Duodenal mucosa (tissue), 2 donors: Measurements from ENCODE around the gene TARS3.
"Not testable (repeated sequence)": the region's sequence is repeated elsewhere in the genome, so short reads cannot be mapped to it uniquely, and the experiment has no call there.

ENCODE experiments used
- H3K27ac ChIP-seq: one replicate; pipeline ENCODE4 v1.7.0; 2013; ENCODE audit warnings: low read depth, low read length
- H3K27me3 ChIP-seq, 2 donors: one replicate each; pipeline ENCODE4 v1.7.0; 2013; ENCODE audit warnings: low read length in 2 of 2, control low read depth in 1 of 2; ENCODE audit not compliant: insufficient read depth in 2 of 2, control insufficient read depth in 1 of 2
- H3K36me3 ChIP-seq, 2 donors: one replicate each; pipeline ENCODE4 v1.7.0; 2013; ENCODE audit warnings: low read length in 2 of 2, control low read depth in 1 of 2; ENCODE audit not compliant: insufficient read depth in 2 of 2, control insufficient read depth in 1 of 2
- H3K4me1 ChIP-seq, 2 donors: one replicate each; pipeline ENCODE4 v1.7.0; 2013; ENCODE audit warnings: low read length in 2 of 2, control low read depth in 1 of 2; ENCODE audit not compliant: insufficient read depth in 2 of 2, control insufficient read depth in 1 of 2
- H3K4me3 ChIP-seq, 2 donors: one replicate each; pipeline ENCODE4 v1.7.0; 2013; ENCODE audit warnings: low read length in 2 of 2, low read depth in 1 of 2
- H3K9ac ChIP-seq, 2 donors: one replicate each; pipeline ENCODE4 v1.7.0; 2013; ENCODE audit warnings: low read length in 2 of 2, low read depth in 1 of 2
- H3K9me3 ChIP-seq, 2 donors: one replicate each; pipeline ENCODE4 v1.7.0; 2013; ENCODE audit warnings: low read length in 2 of 2, control low read depth in 1 of 2; ENCODE audit not compliant: control insufficient read depth in 1 of 2

The TARS3 gene

DNA sequence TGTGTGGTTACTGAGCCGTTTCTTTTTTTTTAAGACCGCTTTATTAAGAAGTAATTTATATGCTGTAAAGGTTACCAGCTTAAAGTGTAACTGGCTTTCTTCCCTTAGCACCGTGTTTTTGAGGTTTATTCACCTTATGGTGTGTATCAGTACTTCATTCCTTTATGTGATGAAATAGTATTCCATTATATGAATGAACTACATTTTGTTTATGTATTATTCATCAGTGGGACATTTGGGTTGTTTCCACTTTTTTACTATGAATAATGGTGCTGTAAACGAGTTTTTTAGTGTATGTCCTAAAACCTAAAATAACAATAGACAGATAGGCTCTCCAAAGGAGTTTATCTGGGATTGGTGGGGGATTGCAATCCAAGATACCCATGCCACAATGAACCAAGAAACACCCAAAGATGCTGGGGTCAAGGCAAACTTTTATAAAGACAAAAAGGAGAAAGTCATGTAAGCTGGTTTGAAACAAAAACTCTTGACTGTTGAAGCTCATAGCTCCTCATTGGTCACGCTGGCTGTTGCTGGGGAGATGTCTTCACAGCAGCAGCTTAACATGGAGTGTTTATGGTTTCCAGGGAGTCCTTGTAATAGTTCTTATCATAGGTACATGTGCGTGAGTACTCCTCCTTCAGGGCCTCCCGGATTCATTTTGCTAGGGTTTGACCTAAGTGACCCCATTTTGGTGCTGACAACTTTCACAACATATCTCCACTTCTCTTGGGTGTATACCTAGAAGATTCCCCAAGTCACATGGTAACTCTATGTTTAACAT is 88.1 kb downstream of the TARS3 start:
- H3K4me1 ChIP-seq, result peaks cover 6 to 12% of the 10 kb centered on the region in 2 donors
- no peaks in the 10 kb centered on the region for H3K27me3 ChIP-seq
- peaks cover 0 to 12% of the 10 kb centered on the region in 2 donors for H3K36me3 ChIP-seq
- H3K4me3 ChIP-seq, result no peak overlapping the region
- no peak overlapping the region for H3K9ac ChIP-seq
- no peaks in the 10 kb centered on the region for H3K9me3 ChIP-seq
- H3K27ac ChIP-seq, result no peak overlapping the region

DNA sequence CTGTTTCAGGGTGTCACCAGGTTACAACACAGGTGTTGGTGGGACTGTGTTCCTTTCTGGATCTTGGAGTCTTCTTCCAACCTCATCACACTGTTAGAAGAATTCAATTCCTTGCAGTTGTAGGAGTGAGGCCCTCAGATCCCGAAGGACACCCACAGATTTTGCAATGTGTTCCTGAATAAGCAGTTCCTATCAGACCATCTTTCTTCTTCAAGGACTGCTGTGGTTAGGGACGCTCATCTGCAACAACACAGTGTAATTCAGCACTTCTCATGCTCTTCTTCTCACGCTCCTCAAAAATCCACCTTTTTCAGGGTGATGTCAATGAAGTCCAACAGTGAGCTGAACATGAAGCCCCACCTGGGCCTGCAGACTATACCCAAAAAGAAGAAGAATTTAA is 90.9 kb downstream of the TARS3 start:
- Histone ChIP-seq H3K4me1 (peaks cover 0 to 4% of the 10 kb centered on the region in 2 donors), H3K9ac (no peak overlapping the region), H3K27ac (no peak overlapping the region), H3K36me3 (no peaks in the 10 kb centered on the region), H3K4me3 (no peak overlapping the region), H3K27me3 (no peaks in the 10 kb centered on the region), H3K9me3 (no peaks in the 10 kb centered on the region)

DNA sequence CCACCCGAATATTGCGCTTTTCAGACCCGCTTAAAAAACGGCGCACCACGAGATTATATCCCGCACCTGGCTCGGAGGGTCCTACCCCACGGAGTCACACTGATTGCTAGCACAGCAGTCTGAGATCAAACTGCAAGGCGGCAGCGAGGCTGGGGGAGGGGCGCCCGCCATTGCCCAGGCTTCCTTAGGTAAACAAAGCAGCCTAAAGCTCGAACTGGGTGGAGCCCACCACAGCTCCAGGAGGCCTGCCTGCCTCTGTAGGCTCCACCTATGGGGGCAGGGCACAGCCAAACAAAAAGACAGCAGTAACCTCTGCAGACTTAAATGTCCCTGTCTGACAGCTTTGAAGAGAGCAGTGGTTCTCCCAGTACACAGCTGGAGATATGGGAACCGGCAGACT is 97.5 kb downstream of the TARS3 start:
- not testable (repeated sequence) for H3K4me1 ChIP-seq, H3K27ac ChIP-seq, H3K36me3 ChIP-seq, H3K27me3 ChIP-seq, H3K9me3 ChIP-seq, H3K4me3 ChIP-seq, H3K9ac ChIP-seq

DNA sequence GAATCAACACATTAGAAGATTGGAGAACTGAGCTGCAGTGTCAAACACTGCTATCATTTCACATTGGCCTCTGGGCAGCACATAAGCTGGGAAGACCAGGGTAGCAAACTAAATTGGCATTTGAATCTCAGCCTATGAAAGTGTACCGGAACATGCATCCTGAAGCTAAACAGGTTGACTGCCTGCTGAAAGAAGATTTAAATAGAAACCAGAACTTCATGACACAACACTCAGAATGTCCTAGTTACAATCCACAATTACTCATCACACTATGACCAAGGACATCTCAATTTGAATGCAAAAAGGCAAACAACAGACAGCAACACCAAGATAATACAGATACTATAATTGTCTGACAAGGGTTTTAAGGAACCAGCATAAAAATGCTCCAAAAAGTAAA is 98.3 kb downstream of the TARS3 start:
- H3K27ac ChIP-seq, result no peak overlapping the region
- no peaks in the 10 kb centered on the region for H3K27me3 ChIP-seq
- H3K9ac ChIP-seq, result no peak overlapping the region
- H3K36me3 ChIP-seq, result no peaks in the 10 kb centered on the region
- H3K4me1 ChIP-seq, result no peaks in the 10 kb centered on the region
- H3K4me3 ChIP-seq, result no peak overlapping the region
- H3K9me3 ChIP-seq, result no peaks in the 10 kb centered on the region

DNA sequence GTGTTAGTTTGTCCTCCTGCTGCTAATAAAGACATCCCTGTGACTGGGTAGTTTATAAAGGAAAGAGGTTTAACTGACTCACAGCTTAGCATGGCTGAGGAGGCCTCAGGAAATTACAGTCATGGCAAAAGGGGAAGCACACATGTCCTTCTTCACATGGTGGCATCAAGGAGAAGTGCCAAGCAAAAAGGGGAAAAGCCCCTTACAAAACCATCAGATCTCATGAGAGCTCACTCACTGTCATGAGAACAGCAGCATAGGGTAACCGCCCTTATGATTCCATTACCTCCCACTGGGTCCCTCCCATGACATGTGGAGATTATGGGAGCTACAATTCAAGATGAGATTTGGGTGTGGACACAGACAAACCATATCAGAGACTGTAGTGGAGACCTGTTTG is 99.1 kb downstream of the TARS3 start:
- Histone ChIP-seq H3K9ac (no peak overlapping the region), H3K36me3 (no peaks in the 10 kb centered on the region), H3K4me3 (no peak overlapping the region), H3K27ac (no peak overlapping the region), H3K9me3 (no peaks in the 10 kb centered on the region), H3K4me1 (no peaks in the 10 kb centered on the region), H3K27me3 (no peaks in the 10 kb centered on the region)

DNA sequence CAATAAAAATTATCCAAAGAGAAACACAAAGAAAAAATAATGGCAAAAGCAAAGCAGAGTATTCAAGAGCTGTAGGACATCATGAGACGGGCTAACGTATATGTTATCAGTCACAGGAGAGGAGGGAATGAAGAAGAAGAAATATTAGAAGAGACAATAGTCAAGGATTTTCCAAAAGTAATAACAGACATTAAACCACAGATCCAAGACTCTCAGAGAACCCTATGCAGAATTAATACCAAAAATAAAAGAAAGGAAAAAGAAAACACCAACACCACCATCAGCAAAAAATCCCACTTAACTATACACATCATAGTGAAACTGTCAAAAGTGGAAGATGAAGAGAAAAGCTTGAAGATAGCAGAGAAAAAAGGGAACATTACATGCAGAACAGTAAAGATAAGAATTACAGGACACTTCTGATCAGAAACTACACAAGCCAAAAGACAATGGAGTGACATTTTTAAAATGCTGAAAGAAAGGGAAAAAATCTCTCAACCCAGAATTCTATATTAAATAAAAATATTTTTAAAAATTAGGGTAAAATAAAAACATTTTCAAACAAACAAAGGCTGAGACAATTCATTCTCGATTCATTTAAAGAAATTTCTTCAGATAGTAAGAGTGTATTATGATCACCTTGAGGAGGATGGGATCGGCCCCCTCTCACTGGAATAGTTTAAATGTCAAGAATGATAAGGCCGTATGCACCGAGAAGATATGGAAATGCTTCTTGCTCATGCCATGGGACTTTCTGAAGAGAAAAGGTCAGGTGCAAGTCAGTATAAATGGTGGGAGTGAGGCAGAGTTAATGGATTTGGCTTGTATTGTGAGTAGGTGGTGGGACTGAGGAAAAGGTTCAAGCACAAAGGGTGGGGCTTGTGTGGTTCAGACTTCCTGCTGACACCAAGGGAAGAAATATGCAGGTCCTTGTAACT is 100.6 kb downstream of the TARS3 start:
- H3K9ac ChIP-seq, result no peak overlapping the region
- H3K36me3 ChIP-seq, result no peaks in the 10 kb centered on the region
- no peak overlapping the region for H3K27ac ChIP-seq
- H3K9me3 ChIP-seq, result no peaks in the 10 kb centered on the region
- no peaks in the 10 kb centered on the region for H3K27me3 ChIP-seq
- H3K4me3 ChIP-seq, result no peak overlapping the region
- H3K4me1 ChIP-seq, result no peaks in the 10 kb centered on the region

DNA sequence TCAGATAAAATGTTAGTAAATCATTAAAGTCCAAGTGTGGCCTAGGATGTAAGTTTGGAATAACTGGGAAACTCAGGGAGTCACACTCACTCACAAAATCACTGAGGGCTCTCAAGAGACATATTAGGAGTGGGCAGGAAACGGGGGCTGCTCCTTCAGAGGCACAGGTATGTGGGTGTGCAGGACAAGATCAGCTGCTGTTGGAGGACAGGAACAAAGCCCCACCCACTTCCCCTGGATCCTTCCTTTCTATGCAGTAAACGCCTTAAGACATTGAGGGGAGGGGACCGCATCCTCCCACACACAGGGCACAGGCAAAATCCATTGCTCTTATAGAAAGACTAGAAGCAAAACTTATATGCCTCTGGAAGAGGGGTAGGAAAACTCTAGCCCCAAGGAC is 102.3 kb downstream of the TARS3 start:
- Histone ChIP-seq H3K36me3 (no peaks in the 10 kb centered on the region), H3K4me3 (no peak overlapping the region), H3K9ac (no peak overlapping the region)

DNA sequence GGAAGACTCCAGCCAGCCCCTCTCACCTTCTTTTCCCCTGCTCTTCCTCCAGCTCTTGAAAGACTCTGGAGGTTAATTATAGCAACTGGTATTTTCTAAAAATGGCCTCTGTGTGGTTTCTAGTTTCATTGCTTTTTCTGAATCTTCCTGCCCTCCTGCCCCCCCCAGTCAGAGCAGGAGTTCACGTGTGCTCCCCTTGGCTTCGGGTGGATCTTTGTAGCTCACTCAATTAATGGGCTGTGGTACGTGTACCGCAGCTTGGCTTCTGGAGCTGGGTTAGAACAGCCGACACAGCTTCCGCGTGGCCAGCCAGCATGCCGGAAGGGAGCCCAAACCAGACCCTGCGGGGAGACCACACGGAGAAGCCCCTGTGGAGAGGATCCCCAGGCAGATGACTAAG is 103.6 kb downstream of the TARS3 start:
- no peak overlapping the region for H3K4me3 ChIP-seq
- no peaks in the 10 kb centered on the region for H3K27me3 ChIP-seq
- no peak overlapping the region for H3K9ac ChIP-seq
- no peaks in the 10 kb centered on the region for H3K9me3 ChIP-seq
- H3K27ac ChIP-seq, result no peak overlapping the region
- peaks cover 10 to 11% of the 10 kb centered on the region in 2 donors for H3K4me1 ChIP-seq
- no peaks in the 10 kb centered on the region for H3K36me3 ChIP-seq

More for the DNA sequence above, 102.3 kb downstream of the TARS3 start:
- no peaks in the 10 kb centered on the region for H3K9me3 ChIP-seq
- H3K4me1 ChIP-seq, result no peaks in the 10 kb centered on the region
- H3K27ac ChIP-seq, result no peak overlapping the region
- no peaks in the 10 kb centered on the region for H3K27me3 ChIP-seq

DNA sequence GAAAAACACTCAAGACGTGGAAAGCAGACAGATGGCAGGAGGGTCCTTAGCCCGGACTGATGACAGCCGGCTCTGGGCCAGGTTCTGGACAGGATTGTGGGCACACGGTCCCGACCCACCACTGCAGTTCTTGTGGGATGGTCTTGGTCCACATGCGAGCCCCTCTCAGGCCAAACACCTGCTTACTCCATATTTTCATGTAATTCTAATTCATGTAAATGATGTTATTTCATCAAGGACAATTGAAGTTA is 104.7 kb downstream of the TARS3 start:
- Histone ChIP-seq H3K27me3 (no peaks in the 10 kb centered on the region), H3K36me3 (no peaks in the 10 kb centered on the region), H3K4me1 (peaks cover 10 to 13% of the 10 kb centered on the region in 2 donors), H3K4me3 (no peak overlapping the region), H3K9me3 (no peaks in the 10 kb centered on the region), H3K9ac (no peak overlapping the region), H3K27ac (no peak overlapping the region)

DNA sequence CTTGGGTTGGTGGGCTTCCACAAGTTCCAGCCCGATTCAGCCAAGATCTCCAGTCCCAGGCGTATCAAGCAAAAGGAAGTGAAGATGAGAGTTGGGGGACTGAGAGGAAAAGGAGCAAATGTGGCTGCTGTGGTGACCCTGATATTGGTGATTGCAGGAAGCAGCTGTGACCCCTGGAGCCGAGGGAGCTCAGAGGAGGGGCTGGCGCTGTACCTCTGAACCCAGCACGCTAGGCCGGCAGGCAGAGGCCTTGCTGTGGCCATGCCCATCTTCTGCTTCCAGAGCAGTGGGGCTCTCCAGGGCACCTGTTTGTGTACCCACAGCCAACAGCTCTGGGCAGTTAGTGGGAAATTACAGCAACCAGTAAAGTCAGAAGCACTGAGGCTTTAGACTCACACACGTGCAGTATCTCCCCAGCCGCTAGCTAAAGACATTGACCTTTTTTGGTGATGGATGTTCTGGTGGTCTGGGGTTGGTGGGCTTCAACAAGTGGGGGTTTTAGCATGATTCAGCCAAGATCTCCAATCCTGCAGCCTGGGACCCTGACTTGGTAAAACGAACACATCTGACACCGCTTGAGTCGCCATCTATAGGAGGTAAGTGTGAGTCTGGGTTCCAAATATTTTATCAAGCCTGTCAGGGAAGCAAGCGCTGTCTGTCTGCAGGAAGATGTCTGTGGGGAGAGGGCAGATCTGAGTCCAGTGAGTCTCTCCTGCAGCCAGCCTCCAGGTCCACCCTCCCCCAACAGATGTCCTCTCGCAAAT is 105.2 kb downstream of the TARS3 start:
- H3K9ac ChIP-seq, result no peak overlapping the region
- H3K27ac ChIP-seq, result no peak overlapping the region
- no peaks in the 10 kb centered on the region for H3K9me3 ChIP-seq
- no peak overlapping the region for H3K4me3 ChIP-seq
- no peaks in the 10 kb centered on the region for H3K27me3 ChIP-seq
- no peaks in the 10 kb centered on the region for H3K36me3 ChIP-seq
- peaks cover 11 to 16% of the 10 kb centered on the region in 2 donors for H3K4me1 ChIP-seq
